A673 (cell line): ENCODE data around the gene MRPL42. TPM values are rescaled to one million over a fixed set of nuclear protein-coding genes. Genes with fewer than 3 reads are reported as not detected.

Source experiments
- BruUV-seq: library from RNA; stranded (reverse); fragments of 400-500 nt; replicated peaks from 2 replicates; lab custom pipeline; 2021; lab: Mats Ljungman, UMichigan
- CTCF ChIA-PET: fragments of 300-600 bp; sonication (Branson Sonifier 250); formaldehyde crosslinking; loops from one replicate; lab custom pipeline; 2022; ENCODE audit warnings: antibody characterized with exemption; lab: Charles Lee
- POLR2A ChIA-PET: fragments of 300-600 bp; sonication (Branson Sonifier 250); formaldehyde crosslinking; loops from one replicate; lab custom pipeline; 2022; ENCODE audit warnings: antibody characterized with exemption; ENCODE audit not compliant: low non-redundant PET; lab: Charles Lee
- DNase-seq: peaks from one replicate; pipeline ENCODE4 v3.0.0-alpha.2; 2015; ENCODE audit warnings: low spot score
- H3K27ac ChIP-seq: fragments of 200-600 bp; sonication (generic); 2 replicates; pipeline ENCODE4 v1.5.1; 2016; ENCODE audit warnings: mixed run types, low read depth, mild to moderate bottlenecking, mixed read lengths, antibody characterized with exemption, low read length; ENCODE audit not compliant: poor library complexity, severe bottlenecking
- H3K27me3 ChIP-seq: fragments of 200-600 bp; sonication (generic); replicated peaks from 2 replicates; pipeline ENCODE4 v1.6.1; 2017; ENCODE audit warnings: mixed run types, low read depth, mild to moderate bottlenecking, mixed read lengths, antibody characterized with exemption, low read length; ENCODE audit not compliant: insufficient read depth, poor library complexity
- H3K36me3 ChIP-seq: fragments of 200-600 bp; sonication (generic); 2 replicates; pipeline ENCODE4 v1.6.1; 2016; ENCODE audit warnings: mixed run types, mild to moderate bottlenecking, mixed read lengths, antibody characterized with exemption, low read length; ENCODE audit not compliant: insufficient read depth, poor library complexity, severe bottlenecking
- H3K4me1 ChIP-seq: fragments of 200-600 bp; sonication (generic); 2 replicates; pipeline ENCODE4 v1.6.1; 2017; ENCODE audit warnings: mixed run types, mild to moderate bottlenecking, mixed read lengths, antibody characterized with exemption, low read length; ENCODE audit not compliant: insufficient read depth, poor library complexity, severe bottlenecking
- H3K4me3 ChIP-seq: fragments of 200-600 bp; sonication (generic); 2 replicates; pipeline ENCODE4 v1.5.1; 2016; ENCODE audit warnings: low read depth, mixed run types, mild to moderate bottlenecking, mixed read lengths, low read length; ENCODE audit not compliant: poor library complexity, severe bottlenecking
- H3K9me3 ChIP-seq: fragments of 200-600 bp; sonication (generic); 2 replicates; pipeline ENCODE4 v1.6.1; 2016; ENCODE audit warnings: mixed run types, low read depth, mild to moderate bottlenecking, mixed read lengths, antibody characterized with exemption, low read length; ENCODE audit not compliant: poor library complexity, severe bottlenecking
- CTCF ChIP-seq: fragments of 300-800, 200-600 bp; sonication (generic); conservative IDR thresholded peaks from 2 replicates; pipeline ENCODE4 v1.5.1; 2017; ENCODE audit warnings: low read depth, mild to moderate bottlenecking, antibody characterized with exemption, low read length, moderate library complexity, mixed read lengths
- EZH2 ChIP-seq: fragments of 200-600 bp; sonication (generic); IDR thresholded peaks from 2 replicates; pipeline ENCODE4 v1.6.1; 2017; ENCODE audit warnings: borderline replicate concordance, low read depth, mild to moderate bottlenecking, mixed read lengths, antibody characterized with exemption, low read length; ENCODE audit not compliant: poor library complexity, severe bottlenecking
- intact Hi-C: fragments of 100-400 bp; cut with micrococcal nuclease; formaldehyde crosslinking; loops from one replicate; pipeline ENCODE4 v1.10.0; 2022; ENCODE audit not compliant: unreplicated experiment
- total RNA-seq: library from RNA; stranded (reverse); gene quantifications from 2 replicates; pipeline ENCODE4 v1.2.3, GENCODE V29; 2021

The MRPL42 gene
- total RNA-seq, 1 experiment from 2014 or later, result 196 TPM

GRCh38 chr12:93509506-93509905, 42.2 kb downstream of the MRPL42 start:
- H3K4me3 ChIP-seq, result no peak overlapping the region
- DNase-seq, result no peak
- H3K4me1 ChIP-seq, result no peaks in the 10 kb centered on the region
- ChIA-PET CTCF (interaction anchor here (0.6 kb wide), 1 partner anchor 258 kb away, joined by 3 read pairs; no protein-coding TSS in a partner anchor), POLR2A (no interaction called here)
- intact Hi-C loops, result no loop called here
- no peaks in the 10 kb centered on the region for H3K27me3 ChIP-seq
- H3K27ac ChIP-seq, result no peak overlapping the region
- TF ChIP-seq CTCF, result no peak
- TF ChIP-seq EZH2, result no peak
- H3K9me3 ChIP-seq, result no peaks in the 10 kb centered on the region
- BruUV-seq, result no TSS peak
- peaks cover 4% of the 10 kb centered on the region for H3K36me3 ChIP-seq

- no peak for TF ChIP-seq EZH2
- TF ChIP-seq CTCF, result no peak
- no peaks in the 10 kb centered on the region for H3K9me3 ChIP-seq
- peak; percentile 26 for DNase-seq
- H3K27me3 ChIP-seq, result no peaks in the 10 kb centered on the region
- no peaks in the 10 kb centered on the region for H3K4me1 ChIP-seq
- no peak overlapping the region for H3K27ac ChIP-seq
- no peak overlapping the region for H3K4me3 ChIP-seq
- POLR2A ChIA-PET, result no interaction called here
- CTCF ChIA-PET, result no interaction called here
- intact Hi-C loops, result no loop called here
- H3K36me3 ChIP-seq, result no peaks in the 10 kb centered on the region
- no TSS peak for BruUV-seq
Measured at GRCh38 chr12:93514853-93515252, 47.5 kb downstream of the MRPL42 start.

GRCh38 chr12:93518725-93519124, 51.4 kb downstream of the MRPL42 start:
- no peaks in the 10 kb centered on the region for H3K4me1 ChIP-seq
- H3K36me3 ChIP-seq, result no peaks in the 10 kb centered on the region
- H3K4me3 ChIP-seq, result no peak overlapping the region
- DNase-seq, result no peak
- no TSS peak for BruUV-seq
- intact Hi-C loops, result no loop called here
- CTCF ChIA-PET, result no interaction called here
- H3K27ac ChIP-seq, result no peak overlapping the region
- TF ChIP-seq EZH2 (no peak), CTCF (no peak)
- POLR2A ChIA-PET, result no interaction called here
- H3K9me3 ChIP-seq, result no peaks in the 10 kb centered on the region
- no peaks in the 10 kb centered on the region for H3K27me3 ChIP-seq
